Measurements from ENCODE around the gene ATPAF1. TPM values are rescaled to one million over a fixed set of nuclear protein-coding genes. Genes with fewer than 3 reads are reported as not detected.
"Not testable (repeated sequence)": the region's sequence is repeated elsewhere in the genome, so short reads cannot be mapped to it uniquely, and the experiment has no call there.

The ATPAF1 gene
- total RNA-seq, 1 donor from 2014 or later: 23.6 TPM

DNA sequence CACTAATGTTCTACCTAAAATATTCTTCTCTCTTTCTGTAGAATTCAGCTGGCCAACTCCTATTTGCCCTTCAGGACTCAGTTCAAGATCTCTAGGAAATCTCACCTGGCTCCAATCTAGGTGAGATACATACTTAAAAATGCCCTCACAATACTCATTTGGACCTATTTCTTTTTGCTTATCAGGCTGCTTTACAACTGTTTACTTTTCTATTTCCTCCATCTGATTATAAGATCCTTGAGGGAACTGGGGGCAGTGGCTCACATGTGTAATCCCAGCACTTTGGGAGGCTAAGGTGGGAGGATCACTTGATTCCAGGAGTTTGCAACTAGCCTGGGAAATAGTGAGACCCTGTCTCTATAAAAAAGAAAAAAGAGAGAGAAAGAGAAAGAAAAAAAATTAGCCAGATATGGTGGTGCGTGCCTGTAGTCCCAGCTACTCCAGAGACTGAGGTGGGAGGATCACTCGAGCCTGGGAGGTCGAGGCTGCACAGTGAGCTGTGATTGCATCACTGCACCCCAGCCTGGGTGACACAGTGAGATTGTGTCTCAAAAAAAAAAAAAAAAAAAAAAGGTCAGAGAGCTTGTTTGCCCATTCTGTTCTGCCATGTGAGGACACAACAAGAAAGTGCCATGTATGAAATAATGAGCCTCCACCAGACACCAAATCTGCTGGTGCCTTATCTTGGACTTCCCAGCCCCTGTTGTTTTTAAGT, 35.9 kb upstream of the ATPAF1 start:
- TF ChIP-seq, protein P1, sequence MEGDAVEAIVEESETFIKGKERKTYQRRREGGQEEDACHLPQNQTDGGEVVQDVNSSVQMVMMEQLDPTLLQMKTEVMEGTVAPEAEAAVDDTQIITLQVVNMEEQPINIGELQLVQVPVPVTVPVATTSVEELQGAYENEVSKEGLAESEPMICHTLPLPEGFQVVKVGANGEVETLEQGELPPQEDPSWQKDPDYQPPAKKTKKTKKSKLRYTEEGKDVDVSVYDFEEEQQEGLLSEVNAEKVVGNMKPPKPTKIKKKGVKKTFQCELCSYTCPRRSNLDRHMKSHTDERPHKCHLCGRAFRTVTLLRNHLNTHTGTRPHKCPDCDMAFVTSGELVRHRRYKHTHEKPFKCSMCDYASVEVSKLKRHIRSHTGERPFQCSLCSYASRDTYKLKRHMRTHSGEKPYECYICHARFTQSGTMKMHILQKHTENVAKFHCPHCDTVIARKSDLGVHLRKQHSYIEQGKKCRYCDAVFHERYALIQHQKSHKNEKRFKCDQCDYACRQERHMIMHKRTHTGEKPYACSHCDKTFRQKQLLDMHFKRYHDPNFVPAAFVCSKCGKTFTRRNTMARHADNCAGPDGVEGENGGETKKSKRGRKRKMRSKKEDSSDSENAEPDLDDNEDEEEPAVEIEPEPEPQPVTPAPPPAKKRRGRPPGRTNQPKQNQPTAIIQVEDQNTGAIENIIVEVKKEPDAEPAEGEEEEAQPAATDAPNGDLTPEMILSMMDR (IDR thresholded peaks at IDR 0.05): no peak
- Histone ChIP-seq H3K4me1 (no peaks in the 10 kb centered on the region), H3K27me3 (no peaks in the 10 kb centered on the region), H3K4me3 (no peak overlapping the region), H3K36me3 (peaks cover 34 to 56% of the 10 kb centered on the region in 2 donors), H3K9me3 (no peaks in the 10 kb centered on the region), H3K27ac (no peak overlapping the region)
- intact Hi-C loops (cut with DNase I): no loop called here
- DNase-seq (ENCODE audit: low spot score in 2 of 2): no peak

GRCh38 chr1:46699666-46700065, 31.5 kb upstream of the ATPAF1 start:
- Histone ChIP-seq H3K4me1 (no peaks in the 10 kb centered on the region), H3K27ac (no peak overlapping the region), H3K4me3 (no peak overlapping the region), H3K9me3 (no peaks in the 10 kb centered on the region), H3K27me3 (no peaks in the 10 kb centered on the region), H3K36me3 (peaks cover 24 to 47% of the 10 kb centered on the region in 2 donors)
- no peak for DNase-seq (ENCODE audit: low spot score in 2 of 2)
- TF ChIP-seq, protein P1 (IDR thresholded peaks at IDR 0.05): no peak
- intact Hi-C loops (cut with DNase I): no loop called here

DNA sequence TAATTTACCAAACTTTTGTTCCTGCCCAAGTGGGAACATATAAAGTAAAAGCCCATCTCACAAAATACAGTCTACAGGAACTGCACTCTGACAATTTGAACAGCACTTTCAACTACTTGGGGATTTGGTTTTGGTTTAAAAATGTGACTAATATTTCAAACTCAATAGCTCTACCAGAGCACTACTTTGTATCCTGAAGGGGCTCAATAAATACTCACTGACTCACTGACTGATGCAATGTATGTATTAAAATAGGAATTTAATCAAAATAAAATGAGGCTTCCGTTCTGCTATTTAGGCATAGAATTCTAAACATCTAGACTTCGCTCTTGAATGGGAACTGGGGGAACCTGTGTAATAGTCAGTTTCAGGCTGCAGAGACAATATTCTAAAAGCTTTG, 28.9 kb upstream of the ATPAF1 start:
- TF ChIP-seq, protein P1 (IDR thresholded peaks at IDR 0.05): no peak
- no peaks in the 10 kb centered on the region for H3K4me1 ChIP-seq
- no peaks in the 10 kb centered on the region for H3K9me3 ChIP-seq
- H3K27me3 ChIP-seq: no peaks in the 10 kb centered on the region
- intact Hi-C loops (cut with DNase I): no loop called here
- no peak overlapping the region for H3K4me3 ChIP-seq
- DNase-seq (ENCODE audit: low spot score in 2 of 2): no peak
- peaks cover 19 to 36% of the 10 kb centered on the region in 2 donors for H3K36me3 ChIP-seq
- no peak overlapping the region for H3K27ac ChIP-seq

DNA sequence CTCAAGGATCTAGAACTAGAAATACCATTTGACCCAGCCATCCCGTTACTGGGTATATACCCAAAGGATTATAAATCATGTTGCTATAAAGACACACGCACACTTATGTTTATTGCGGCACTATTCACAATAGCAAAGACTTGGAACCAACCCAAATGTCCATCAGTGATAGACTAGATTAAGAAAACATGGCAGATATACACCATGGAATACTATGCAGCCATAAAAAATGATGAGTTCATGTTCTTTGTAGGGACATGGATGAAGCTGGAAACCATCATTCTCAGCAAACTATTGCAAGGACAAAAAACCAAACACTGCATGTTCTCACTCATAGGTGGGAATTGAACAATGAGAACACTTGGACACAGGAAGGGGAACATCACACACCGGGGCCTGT, 26.5 kb upstream of the ATPAF1 start:
- DNase-seq (ENCODE audit: low spot score in 2 of 2); H3K27me3 ChIP-seq; H3K4me3 ChIP-seq; H3K27ac ChIP-seq; H3K4me1 ChIP-seq; H3K9me3 ChIP-seq; intact Hi-C loops (cut with DNase I): not testable (repeated sequence)
- H3K36me3 ChIP-seq: peaks cover 32 to 55% of the 10 kb centered on the region in 2 donors

DNA sequence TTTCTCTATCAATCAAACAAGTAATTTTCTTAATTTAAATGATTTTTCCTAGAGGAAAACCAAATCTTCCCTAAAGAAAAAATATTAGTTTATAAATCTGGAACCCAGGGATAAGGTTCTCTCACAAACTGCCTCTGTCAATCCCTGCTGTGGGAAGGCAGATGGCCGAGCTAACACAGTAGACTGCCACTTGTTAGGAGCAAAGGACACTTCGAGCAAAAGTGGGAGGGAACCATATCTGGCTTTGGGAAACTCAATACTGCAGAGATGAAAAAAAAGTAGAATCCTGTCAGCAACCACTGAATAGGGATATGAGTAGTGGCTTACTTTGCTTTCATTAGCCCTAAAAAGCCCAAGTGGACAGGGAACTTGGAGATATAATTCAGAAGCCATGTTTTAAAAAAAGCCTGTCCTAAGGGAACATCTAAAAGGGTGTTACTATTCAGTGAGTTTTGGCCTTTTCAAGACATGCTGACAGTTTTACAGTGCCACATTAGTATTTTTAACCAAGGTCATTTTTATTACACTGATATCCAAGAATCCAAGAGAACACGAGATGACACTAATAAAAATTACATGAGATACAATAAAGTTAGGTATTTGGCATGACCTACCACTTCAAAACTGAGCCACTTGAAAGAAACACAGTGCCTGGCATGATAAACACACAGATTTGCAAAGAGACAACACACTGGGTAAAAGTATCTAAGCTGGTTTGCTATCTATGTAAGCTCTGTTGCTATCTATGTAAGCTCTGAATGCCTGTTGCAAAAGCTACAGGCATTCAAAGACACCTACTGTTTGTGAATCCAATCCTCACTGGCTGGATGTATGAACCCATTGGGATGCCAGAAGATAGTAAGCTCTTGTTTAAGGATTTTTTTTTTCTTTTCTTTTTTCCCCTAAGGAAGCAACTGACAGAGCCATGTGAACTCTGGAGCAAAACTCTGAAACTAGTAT, 24.9 kb upstream of the ATPAF1 start:
- Histone ChIP-seq H3K27ac (no peak overlapping the region), H3K4me1 (no peaks in the 10 kb centered on the region), H3K27me3 (no peaks in the 10 kb centered on the region), H3K4me3 (no peak overlapping the region), H3K9me3 (no peaks in the 10 kb centered on the region), H3K36me3 (peaks cover 48 to 59% of the 10 kb centered on the region in 2 donors)
- intact Hi-C loops (cut with DNase I): no loop called here
- DNase-seq (ENCODE audit: low spot score in 2 of 2): no peak
- TF ChIP-seq, protein P1 (IDR thresholded peaks at IDR 0.05): no peak
